Ecto neural progenitor cell (in vitro differentiated cells): ENCODE results near the gene GOLT1A.

Source experiments
- DNase-seq: peaks from one replicate; pipeline ENCODE4 v3.0.0-alpha.2; 2018; ENCODE audit warnings: low spot score

The GOLT1A gene

DNA sequence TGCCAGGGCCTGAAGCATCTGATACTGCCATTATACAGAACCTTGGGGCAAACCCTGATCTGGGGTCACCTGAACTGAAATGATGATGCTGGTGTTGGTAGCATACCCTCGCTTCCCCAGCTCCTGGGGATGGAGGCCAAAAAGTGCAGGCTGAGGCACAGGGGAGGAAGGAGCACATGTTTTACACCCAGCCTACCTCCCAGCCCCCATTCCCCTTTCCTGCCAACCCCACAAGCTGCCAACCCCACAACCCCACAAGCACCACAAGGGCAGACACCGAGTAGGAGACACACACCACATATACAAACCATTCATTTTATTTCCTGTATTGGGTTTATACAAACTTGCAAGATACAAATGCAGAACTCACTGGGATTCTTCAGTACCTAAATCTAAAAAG, 4.8 kb upstream of the GOLT1A start:
- DNase-seq = no peak

DNA sequence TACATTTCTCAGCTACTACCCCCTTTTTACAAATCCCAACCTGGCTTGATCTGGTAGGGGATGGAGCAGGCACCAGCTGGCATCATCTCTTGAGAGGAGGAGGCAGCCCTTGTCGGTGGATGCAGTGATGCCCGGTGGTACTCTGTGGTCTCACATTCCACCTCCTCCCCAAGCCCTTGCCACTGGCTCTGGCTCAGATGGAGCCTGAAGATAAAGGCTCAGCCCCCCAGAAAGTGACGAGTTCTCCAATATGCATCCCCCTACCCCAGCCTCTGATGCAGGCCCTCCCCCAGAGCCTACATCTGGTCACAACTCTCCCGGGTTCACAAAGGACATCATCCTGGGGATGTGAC, 3.8 kb upstream of the GOLT1A start:
- DNase-seq = no peak

DNA sequence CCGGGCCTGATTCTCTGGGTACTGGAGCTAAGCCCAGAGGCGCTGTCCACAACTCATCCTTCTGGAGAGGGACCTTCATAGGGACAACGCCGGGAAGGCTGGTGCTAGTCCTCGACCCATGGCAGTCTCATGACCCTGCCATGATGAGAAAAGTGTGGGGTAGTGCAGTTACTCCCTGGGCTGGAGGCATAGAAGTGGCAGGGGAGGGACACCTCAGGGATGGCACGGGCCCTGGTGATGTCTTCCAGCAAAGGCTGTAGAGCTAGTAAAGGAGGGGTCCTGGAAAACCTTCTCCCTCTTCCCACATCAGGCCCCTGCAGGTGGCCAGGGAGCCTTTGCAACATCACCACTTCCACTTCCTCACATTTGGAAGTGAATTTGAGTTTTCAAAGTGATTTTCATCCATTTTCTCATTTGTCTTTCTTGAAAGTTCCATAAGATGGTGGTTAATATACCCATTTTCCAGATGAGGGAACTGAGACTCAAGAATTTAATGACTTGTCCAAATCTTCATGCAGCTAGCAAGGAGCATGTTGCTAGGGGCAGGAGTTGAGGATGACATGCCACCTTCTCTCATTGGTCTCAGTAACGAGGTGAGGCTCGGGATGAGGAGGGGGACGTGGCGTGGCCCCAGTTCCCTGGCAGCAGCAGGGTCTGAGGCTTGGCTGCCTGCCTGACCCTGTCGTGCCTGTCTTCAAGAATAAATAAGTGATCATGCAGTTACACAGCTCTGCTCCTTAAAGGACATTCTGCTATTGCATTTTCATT, 3.3 kb upstream of the GOLT1A start:
- DNase-seq = no peak

DNA sequence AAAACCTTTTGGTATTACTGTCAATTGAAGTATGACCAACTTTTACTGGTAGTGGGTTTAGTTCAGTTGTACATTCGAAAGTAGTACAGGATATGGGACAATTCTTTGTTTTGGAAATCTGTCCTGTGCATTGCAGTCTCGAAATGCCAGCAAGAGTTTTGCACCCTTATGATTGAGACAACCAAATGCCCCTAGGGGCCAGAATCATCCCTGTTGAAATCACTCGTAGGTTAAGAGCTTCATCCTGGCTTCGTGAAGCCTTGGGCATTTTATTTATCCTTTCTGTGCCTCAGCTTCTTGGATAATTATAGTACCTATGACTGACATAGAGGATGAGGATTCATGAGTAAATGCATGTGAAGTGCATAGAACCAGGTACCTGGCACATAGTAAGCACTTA, 2.4 kb upstream of the GOLT1A start:
- DNase-seq = no peak

DNA sequence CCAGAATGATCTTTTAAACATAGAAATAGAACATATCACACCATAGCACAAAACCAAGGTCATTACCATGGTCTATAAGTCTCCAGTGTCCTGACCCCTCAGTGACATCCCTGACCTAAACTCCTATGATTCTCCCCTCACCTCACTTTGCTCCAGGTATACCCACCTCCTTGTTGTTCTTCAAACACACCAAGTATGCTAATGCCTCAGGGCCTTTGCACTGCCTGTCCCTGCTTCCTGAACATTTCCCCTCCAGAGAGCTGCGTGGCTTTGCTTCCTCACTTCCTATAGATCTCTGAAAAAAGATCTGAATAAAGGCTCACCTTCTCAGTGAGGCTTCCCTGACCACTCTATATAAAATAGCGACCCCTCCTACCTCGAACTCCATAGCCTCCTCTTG, 1.1 kb downstream of the GOLT1A start:
- no peak for DNase-seq

DNA sequence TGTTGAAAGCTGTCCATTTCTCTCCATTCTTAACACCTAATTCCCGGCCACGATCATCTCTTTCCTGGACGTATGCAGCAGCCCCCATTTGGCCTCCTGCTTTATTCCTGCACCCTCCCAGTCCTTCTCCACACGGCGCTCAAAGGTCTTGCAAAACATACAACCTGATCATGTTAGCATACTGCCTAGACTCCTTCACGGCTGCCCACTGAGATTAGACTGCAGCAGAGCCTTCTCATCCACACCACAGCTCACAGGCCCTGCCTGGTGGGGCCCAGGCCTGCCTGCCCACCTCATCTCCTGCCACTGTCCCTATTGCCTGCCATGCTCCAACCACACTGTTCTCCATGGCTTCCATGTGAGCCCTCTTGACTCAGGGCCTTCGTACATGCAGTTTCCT, 2.7 kb downstream of the GOLT1A start:
- DNase-seq = no peak

DNA sequence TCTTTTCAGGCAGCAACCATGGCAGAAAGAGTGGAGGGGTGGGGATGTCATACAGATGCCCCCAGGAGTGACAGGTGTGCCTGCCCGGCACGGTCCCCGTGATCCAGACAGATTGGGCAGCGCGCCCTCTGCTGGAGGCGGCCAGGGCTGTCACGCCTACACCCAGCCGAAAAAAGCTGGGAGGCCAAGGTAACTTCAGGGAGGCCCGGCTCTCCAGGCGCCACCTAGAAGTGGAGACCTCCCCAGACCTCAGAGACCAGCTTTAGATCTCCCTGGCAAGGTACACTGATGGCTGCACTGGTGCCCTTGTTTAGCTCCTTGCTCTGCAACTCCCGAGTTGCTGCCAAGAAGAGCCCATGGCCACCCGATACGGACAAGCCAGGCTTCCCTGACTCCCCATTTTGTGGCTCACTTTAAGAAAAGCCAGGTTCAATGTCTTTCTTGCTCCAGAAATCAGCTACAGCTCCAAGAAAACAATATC, 6.6 kb downstream of the GOLT1A start:
- peak; percentile 87 for DNase-seq

DNA sequence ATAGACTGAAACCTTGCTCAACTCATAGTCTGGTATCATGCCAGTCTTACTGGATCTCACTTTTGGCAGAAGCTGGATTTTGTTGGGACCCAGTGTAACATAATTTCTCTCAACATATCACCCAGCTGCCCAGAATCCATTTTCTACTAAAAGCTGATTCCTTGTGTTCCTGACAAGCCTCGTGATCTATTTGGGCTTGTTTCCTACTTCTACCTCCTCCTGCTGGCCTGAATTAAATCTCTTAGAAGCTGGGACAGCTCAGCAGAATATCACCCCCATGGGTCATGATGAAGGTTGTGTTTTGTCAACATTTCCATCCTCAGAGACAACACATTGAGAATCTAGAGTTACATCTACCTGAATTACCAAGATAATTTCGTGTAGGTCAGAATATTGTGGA, 7.7 kb downstream of the GOLT1A start:
- no peak for DNase-seq

DNA sequence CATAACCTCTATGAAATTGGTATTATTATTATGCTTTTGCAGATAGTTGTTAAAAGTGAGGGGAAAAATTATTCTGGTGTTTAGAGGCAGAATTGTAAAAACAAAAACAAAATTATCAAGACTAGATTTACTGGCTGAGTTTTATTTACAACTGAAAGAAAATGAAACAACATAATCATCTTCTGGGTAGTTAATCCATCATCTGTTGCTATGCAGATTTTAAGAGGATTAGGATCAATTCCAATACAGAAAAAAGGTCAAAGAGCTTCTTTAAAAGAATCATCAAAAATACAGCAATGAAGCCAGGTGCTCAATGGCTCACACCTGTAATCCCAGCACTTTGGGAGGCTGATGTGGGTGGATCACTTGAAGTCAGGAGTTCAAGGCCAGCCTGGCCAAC, 8.3 kb downstream of the GOLT1A start:
- DNase-seq = no peak

DNA sequence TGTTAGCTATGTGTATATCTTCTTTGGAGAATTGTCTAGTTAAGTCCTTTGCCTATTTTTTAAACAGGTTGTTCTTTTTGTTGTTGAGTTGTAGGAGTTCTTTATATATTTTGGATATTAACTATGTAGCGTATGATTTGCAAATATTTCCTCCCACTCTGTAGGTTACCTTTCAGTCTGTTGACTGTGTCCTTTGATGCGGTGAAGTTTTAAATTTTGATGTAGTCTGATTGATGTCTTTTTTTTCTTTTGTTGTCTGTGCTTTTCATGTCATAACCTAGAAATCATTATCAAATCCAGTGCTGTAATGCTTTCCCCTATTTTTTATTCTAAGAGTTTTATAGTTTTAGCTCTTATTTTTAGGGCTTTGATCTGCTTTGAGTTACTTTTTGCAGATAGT, 8.8 kb downstream of the GOLT1A start:
- no peak for DNase-seq

DNA sequence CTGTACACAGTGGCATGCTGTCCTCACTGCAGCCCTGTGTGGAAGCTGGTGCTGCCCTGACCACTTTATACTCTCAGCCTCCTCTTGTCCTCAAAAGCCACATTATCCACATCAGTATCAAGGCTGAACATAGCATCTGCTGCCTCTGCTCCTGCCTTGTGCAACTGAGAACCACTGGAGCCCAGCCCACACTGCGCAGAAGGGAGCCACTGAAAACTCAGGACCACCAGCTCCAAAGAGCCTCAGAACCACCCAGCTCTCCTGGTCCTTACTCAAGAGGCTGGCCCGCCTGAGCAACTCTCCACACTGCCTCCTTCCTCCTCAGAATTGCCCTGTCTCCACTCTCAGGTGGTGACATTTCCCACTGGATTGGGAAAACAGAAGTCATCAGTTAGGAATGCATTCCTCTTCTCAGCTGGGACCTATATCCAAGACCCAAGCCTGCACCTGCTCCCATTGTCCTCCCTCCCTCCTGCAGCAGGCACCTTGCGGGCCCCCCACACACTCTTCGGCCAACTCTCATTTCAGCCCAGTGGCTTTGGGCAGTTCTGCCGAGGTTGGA, 10.5 kb downstream of the GOLT1A start:
- DNase-seq = no peak

DNA sequence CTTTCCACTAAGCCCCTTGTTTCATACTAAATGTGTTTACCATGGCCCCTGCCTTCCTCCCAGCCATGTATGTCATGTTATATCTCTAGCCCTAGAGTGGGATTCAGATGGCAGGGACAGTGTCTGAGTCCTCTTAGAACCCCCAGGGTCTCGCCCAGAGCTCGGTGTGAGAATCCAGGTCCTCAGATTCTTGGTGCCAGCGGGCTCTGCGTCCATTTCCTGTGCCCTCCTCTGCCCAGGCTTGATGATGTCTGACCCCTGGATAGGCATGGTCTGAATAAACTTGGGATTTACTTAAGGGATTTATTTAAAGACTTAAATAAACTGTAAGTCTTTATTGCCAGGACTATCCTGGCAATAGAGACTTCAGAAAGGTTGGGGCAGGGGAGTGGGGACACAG, 11.3 kb downstream of the GOLT1A start:
- no peak for DNase-seq

DNA sequence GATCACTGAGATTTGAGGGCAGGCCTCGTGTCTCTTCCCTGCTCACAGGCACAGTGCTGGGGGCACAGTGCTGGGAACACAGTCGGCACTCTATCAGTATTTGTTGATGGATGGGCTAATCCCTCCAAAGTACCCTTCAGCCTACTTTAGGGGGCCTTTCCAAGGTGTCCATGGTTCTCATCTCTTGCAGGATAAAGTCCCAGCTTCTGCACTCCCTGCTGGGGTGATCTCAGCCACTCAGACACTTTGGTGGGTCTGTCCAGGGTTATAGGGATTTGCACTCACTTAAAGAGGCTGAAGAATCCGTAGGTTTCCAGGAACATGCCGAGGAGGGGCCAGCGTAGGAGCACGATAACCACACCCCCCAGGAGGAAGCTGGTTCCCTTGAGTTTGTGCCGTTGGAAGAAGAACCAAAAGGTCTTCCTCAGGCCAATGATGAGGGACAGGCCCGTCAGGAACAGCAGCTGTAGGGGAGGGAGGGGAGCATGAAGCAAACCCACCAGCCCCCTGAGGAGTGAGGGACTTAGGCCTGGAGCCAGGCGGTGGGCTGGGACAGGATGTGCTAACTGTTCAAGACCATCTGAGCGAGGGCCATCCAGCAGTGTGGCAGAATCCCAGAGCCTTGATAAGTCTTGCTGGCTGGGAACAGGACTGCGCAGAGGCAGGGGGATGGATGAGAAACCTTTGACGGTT, 12.3 kb downstream of the GOLT1A start:
- no peak for DNase-seq

DNA sequence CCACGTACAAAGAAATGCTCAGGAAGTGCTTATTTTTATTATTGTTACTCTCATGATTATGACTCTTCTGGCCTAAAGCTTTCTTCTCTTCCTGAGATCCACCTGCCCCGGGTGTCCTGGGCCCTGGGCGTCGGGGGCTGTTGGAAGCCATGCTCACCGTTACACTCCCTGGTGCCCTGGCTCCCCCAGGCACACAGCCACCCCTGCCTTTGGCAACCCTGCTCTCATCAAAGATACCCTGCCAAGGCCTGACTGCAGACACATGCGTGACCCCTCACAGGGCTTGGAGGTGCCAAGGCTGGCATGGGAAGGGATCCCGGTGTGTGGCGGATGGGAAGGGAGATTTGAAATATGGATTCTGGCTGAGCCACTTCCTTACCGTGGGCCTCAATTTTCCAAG, 14.2 kb downstream of the GOLT1A start:
- no peak for DNase-seq

DNA sequence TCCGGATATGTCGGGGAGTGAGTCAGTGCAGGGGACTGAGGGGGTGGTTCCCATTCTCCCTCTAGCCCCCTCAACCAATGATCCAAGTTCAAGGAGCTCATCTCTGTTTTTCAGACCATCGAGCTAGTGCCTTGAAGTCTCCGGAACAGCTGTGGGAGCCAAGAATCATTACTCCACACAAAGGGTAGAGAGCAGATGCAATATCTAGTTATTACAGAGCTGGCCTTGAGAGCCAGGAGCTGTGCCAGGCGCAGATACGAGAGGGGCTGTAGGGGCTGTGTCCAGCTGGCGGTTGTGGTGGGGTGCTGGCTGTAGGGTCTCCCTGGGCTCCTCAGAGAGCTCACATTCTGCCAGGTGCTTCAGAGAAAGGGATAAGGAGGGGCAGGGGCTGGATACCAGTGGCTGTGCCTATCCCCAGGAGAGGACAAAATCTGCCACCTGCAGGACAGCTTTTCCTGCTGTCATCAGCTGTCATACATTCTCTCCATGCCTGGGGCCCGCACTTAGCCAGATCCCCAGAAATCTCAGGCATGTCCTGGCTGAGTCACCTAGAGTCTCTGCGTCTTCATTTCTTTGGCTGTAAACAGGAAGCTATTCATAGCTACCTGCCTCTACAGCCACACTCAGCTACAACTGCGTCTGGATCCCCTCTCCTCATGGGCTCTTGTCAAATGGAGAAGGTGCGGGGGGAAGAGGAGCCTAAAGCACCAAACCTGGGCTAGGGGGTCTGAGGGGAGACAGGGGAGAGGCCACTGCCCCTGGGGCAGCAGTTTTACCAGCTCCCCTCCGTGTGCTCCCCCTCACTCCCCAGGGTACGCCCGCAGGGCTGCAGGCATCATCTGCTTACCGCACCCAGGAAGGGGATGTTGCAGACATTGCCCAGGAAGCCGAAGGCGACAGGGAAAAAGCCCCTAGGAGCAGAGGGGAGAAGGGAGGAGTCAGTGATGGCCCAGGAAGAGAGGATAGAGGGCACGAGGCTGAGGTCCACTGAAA, 15.1 kb downstream of the GOLT1A start:
- DNase-seq = no peak

DNA sequence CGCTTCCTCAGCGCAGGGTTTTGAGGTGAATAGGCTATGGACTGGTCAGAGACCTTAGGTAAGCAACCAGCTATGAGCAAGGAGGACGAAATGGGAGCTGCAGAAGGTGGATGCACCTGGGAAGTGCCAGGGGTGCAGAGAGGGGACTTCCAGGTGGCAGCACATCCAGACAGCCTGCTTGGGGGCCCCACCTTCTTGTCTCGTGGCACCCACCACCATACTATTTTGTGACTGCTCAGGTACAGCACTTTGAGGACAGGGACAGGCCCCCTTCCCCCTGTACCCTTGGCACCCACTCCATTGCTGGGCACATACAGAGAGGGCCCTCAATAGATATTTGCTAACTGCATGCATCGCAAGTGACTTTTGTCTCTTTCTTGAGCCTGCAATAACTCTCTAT, 16.7 kb downstream of the GOLT1A start:
- no peak for DNase-seq

DNA sequence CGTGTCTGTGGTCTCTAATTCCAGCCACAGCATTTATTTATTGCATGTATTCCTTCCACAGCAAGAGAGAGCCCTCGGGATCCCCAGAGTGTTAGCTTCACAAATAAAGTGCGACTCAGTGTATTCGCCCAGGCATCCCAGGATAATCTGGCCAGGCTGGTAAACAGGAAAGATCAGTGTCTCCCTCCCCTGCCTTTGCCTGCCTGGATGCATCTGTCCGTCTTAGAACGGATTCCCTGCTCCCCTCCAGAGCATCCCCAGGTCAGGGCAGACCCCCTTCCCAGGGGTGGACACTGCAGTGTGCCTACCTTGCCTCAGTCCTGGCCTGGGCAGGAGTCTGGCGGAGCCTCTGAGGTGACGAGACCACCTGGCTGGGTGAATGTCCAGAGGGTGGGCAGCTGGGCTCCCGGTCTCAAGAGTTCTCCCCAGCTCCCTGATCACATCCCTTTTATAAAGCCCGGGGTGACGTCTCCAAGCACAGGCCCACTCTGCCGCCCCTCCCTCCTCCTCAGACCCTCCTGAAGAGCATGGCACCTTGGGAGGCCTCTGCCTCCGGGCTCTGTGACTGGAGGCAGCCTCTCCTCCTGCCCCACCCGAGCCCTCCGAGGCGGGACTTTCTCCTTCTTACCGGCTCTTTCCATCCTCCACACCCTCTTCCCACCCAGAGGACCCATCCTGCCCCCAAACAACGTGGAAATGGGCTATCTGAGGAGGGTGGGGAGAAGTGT, 17.6 kb downstream of the GOLT1A start, which contains the start of gene KISS1:
KISS1 (minus strand) TSS at position 424 of the 728 bp plus-strand sequence. CDS start 3,615 bp downstream, outside the sequence.
- DNase-seq = no peak

DNA sequence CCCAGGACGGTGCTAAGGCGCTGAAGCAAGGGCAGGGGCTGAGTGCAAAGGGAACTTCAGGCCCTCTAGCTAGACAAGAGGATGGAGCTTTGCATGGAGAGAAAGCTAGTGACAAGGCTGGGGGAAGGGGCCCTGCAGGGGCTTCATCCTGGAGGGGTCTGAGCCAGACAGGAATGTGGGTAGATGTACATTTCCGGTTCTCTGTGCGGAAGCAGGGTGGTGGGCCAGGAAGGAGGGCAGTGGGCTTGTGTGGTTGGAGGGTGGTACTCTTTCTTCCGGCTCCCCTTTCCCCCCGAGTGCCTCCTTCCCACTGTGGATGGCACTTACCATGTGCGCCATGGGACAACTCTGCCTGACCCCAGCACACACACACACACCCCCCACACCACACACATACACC, 19.0 kb downstream of the GOLT1A start:
- no peak for DNase-seq

DNA sequence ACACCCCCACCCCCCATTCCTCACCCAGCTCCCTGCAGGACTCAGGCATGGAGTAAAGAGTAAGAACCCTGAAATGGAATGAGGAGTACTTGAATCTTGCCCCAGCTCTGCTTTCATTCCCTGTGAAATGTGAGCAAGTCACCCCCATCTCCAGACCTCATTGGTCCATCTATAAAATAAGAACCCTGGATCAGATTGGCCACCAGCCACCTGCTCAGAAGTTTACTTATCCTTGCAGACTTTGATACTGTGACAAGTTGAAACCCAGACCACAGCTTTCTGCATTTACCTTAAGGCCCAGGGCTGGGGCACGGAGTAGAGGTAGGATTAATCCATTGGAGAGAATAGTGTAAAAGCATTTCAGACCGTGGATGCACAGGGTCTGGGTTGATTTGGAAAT, 19.7 kb downstream of the GOLT1A start:
- no peak for DNase-seq

DNA sequence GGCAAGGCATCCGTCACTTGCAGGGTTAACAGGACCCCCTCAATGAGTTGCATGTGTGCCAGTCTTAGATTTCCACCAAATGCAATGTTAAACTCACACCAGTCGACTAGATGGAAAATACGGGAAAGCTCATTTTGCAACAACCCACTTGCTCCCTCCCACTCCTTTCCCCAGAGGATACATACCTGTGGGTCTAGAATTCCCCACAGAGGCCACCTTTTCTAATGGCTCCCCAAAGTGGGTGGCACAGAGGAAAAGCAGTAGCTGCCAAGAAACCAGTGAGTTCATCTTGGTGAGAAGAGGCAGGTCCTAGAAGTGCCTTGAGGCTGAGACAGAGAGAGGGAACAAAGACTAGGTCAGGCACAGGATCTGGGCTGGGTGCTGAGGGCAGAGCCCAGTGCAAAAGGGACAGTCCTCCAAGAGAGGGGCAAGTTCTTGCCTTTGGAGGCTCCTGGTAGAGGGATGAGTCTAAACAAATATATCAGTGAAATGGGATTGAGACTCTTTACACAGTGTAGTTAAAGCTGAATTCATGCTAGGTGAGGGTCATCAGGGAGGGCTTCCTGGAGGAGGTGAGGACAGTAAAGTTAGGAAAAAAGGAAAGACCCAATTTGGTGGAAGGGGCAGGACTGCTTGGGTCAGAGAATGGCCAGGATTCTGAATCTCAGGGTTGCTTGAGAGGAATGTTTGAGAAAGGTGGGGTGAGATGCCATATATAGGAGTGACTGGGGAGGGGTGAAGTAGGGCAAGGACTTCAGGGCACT, 21.0 kb downstream of the GOLT1A start:
- no peak for DNase-seq

DNA sequence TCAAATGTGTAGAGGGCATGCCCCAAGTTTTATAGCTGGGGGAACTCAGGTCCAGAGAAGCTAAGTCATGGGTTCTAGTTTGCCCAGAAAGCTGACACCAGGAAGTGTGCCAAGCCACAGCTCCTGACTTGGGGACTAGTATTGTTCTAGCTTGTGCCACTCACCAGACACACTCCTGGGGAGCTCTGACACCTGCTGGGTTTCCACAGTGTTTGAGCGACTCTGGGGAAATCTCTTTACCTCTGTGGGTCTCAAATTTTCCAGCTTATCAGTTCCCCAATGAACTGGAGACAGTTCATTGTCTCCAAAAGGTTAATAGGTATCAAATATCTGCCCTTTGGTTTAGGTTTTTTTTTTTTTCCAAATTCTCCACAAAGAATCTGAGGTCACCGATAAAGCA, 21.7 kb downstream of the GOLT1A start:
- DNase-seq = no peak
